NT2/D1 (cell line): Measurements from ENCODE around the gene KLHL15.

Experiments
- DNase-seq: peaks from one replicate; pipeline ENCODE4 v3.0.0-alpha.2; 2011; ENCODE audit warnings: low read depth, low spot score
- H3K27me3 ChIP-seq: 2 replicates; pipeline ENCODE4 v1.6.0; 2011; ENCODE audit warnings: mild to moderate bottlenecking; ENCODE audit not compliant: insufficient read length, insufficient read depth
- H3K36me3 ChIP-seq: 2 replicates; pipeline ENCODE4 v1.6.1; 2011; ENCODE audit warnings: mild to moderate bottlenecking, low read length, mixed read lengths; ENCODE audit not compliant: insufficient read depth, insufficient read length
- H3K4me1 ChIP-seq: 2 replicates; pipeline ENCODE4 v1.5.1; 2011; ENCODE audit not compliant: insufficient read depth, insufficient read length
- H3K4me3 ChIP-seq: 2 replicates; pipeline ENCODE4 v1.5.1; 2011; ENCODE audit warnings: low read depth; ENCODE audit not compliant: insufficient read length
- H3K9ac ChIP-seq: 2 replicates; pipeline ENCODE4 v1.6.0; 2011; ENCODE audit warnings: low read depth; ENCODE audit not compliant: insufficient read length
- H3K9me3 ChIP-seq: 2 replicates; pipeline ENCODE4 v1.5.1; 2011; ENCODE audit warnings: mild to moderate bottlenecking, low read length; ENCODE audit not compliant: insufficient read depth
- SUZ12 ChIP-seq: IDR thresholded peaks from 2 replicates; pipeline ENCODE4 v1.6.1; 2011; ENCODE audit not compliant: insufficient read length, insufficient read depth; ENCODE audit errors: extremely low read depth
- YY1 ChIP-seq: IDR thresholded peaks from 2 replicates; pipeline ENCODE4 v1.6.1; 2011; ENCODE audit not compliant: insufficient read length, insufficient read depth
- ZNF274 ChIP-seq: IDR thresholded peaks from 2 replicates; pipeline ENCODE4 v1.6.1; 2011; ENCODE audit warnings: mild to moderate bottlenecking, low read depth, low read length

The KLHL15 gene

GRCh38 chrX:24012266-24012665, 14.7 kb downstream of the KLHL15 start:
- Histone ChIP-seq H3K36me3 (peaks cover 27% of the 10 kb centered on the region), H3K9me3 (no peaks in the 10 kb centered on the region), H3K27me3 (no peaks in the 10 kb centered on the region)

GRCh38 chrX:24005867-24006266, 21.1 kb downstream of the KLHL15 start:
- H3K9ac ChIP-seq = no peak overlapping the region
- peaks cover 46% of the 10 kb centered on the region for H3K36me3 ChIP-seq
- H3K9me3 ChIP-seq = no peaks in the 10 kb centered on the region
- H3K4me3 ChIP-seq = no peak overlapping the region
- TF ChIP-seq YY1 = no peak
- TF ChIP-seq SUZ12 = no peak
- TF ChIP-seq ZNF274 = no peak
- no peaks in the 10 kb centered on the region for H3K4me1 ChIP-seq
- no peak for DNase-seq
- H3K27me3 ChIP-seq = no peaks in the 10 kb centered on the region

More at GRCh38 chrX:24012266-24012665, 14.7 kb downstream of the KLHL15 start:
- Histone ChIP-seq H3K4me1 (no peaks in the 10 kb centered on the region), H3K9ac (no peak overlapping the region), H3K4me3 (no peak overlapping the region)
- DNase-seq = no peak
- no peak for TF ChIP-seq ZNF274
- TF ChIP-seq SUZ12 = no peak
- no peak for TF ChIP-seq YY1

- TF ChIP-seq YY1 (no peak), ZNF274 (no peak), SUZ12 (no peak)
- Histone ChIP-seq H3K9me3 (no peaks in the 10 kb centered on the region), H3K36me3 (peaks cover 40% of the 10 kb centered on the region), H3K27me3 (no peaks in the 10 kb centered on the region), H3K9ac (no peak overlapping the region), H3K4me1 (no peaks in the 10 kb centered on the region), H3K4me3 (no peak overlapping the region)
- DNase-seq = no peak
These were observed 22.0 kb downstream of the KLHL15 start for GRCh38 chrX:24005028-24005427.

- Histone ChIP-seq H3K36me3 (peaks cover 40% of the 10 kb centered on the region), H3K9me3 (no peaks in the 10 kb centered on the region), H3K4me1 (no peaks in the 10 kb centered on the region), H3K9ac (no peak overlapping the region), H3K27me3 (no peaks in the 10 kb centered on the region), H3K4me3 (no peak overlapping the region)
- DNase-seq = no peak
- TF ChIP-seq YY1 = no peak
- no peak for TF ChIP-seq SUZ12
- TF ChIP-seq ZNF274 = no peak
These were observed 24.2 kb downstream of the KLHL15 start for GRCh38 chrX:24002792-24003191.

- no peak for DNase-seq
- Histone ChIP-seq H3K36me3 (peaks cover 42% of the 10 kb centered on the region), H3K4me1 (no peaks in the 10 kb centered on the region)
These were observed 24.8 kb downstream of the KLHL15 start for GRCh38 chrX:24002167-24002566.

GRCh38 chrX:23999671-24000070, 27.3 kb downstream of the KLHL15 start:
- H3K36me3 ChIP-seq = peaks cover 34% of the 10 kb centered on the region
- no peaks in the 10 kb centered on the region for H3K27me3 ChIP-seq
- H3K4me3 ChIP-seq = no peak overlapping the region
- DNase-seq = no peak
- TF ChIP-seq YY1 = no peak
- no peak for TF ChIP-seq ZNF274
- TF ChIP-seq SUZ12 = no peak
- H3K9me3 ChIP-seq = no peaks in the 10 kb centered on the region
- no peak overlapping the region for H3K9ac ChIP-seq
- no peaks in the 10 kb centered on the region for H3K4me1 ChIP-seq

More at GRCh38 chrX:24002167-24002566, 24.8 kb downstream of the KLHL15 start:
- H3K9ac ChIP-seq = no peak overlapping the region
- no peaks in the 10 kb centered on the region for H3K27me3 ChIP-seq
- no peaks in the 10 kb centered on the region for H3K9me3 ChIP-seq
- no peak for TF ChIP-seq SUZ12
- no peak for TF ChIP-seq YY1
- no peak for TF ChIP-seq ZNF274
- H3K4me3 ChIP-seq = no peak overlapping the region

- H3K4me1 ChIP-seq = no peaks in the 10 kb centered on the region
- no peaks in the 10 kb centered on the region for H3K27me3 ChIP-seq
- no peaks in the 10 kb centered on the region for H3K9me3 ChIP-seq
- H3K9ac ChIP-seq = no peak overlapping the region
- DNase-seq = no peak
- no peak overlapping the region for H3K4me3 ChIP-seq
- H3K36me3 ChIP-seq = peaks cover 49% of the 10 kb centered on the region
- no peak for TF ChIP-seq YY1
- no peak for TF ChIP-seq ZNF274
- no peak for TF ChIP-seq SUZ12
These were observed 33.9 kb downstream of the KLHL15 start for GRCh38 chrX:23993012-23993633.

- no peaks in the 10 kb centered on the region for H3K27me3 ChIP-seq
- H3K36me3 ChIP-seq = peaks cover 51% of the 10 kb centered on the region
- no peak for TF ChIP-seq YY1
- TF ChIP-seq ZNF274 = no peak
- no peak for TF ChIP-seq SUZ12
- H3K4me3 ChIP-seq = no peak overlapping the region
- DNase-seq = no peak
- H3K4me1 ChIP-seq = no peaks in the 10 kb centered on the region
- H3K9me3 ChIP-seq = no peaks in the 10 kb centered on the region
- H3K9ac ChIP-seq = no peak overlapping the region
These were observed 34.6 kb downstream of the KLHL15 start for GRCh38 chrX:23992431-23992830.
